Liver (tissue), 3 donors: Measurements from ENCODE around the gene HASPIN.

Experiments used
- EGR1 ChIP-seq, 2 donors: IDR thresholded peaks; 2 replicates each; pipeline ENCODE4 v1.6.1; 2016 to 2018; ENCODE audit warnings: antibody characterized with exemption in 2 of 2, low read depth in 2 of 2
- FOXA1 ChIP-seq: IDR thresholded peaks from 2 replicates; pipeline ENCODE4 v1.6.1; 2016; ENCODE audit warnings: antibody characterized with exemption
- HNF4A ChIP-seq, 2 donors: conservative IDR thresholded peaks; 2 replicates each; pipeline ENCODE4 v1.6.1; 2016; ENCODE audit warnings: antibody characterized with exemption in 2 of 2, mild to moderate bottlenecking in 2 of 2
- JUND ChIP-seq, 2 donors: IDR thresholded peaks; 2 replicates each; pipeline ENCODE4 v1.6.1; 2016; ENCODE audit warnings: antibody characterized with exemption in 2 of 2
- RAD21 ChIP-seq, 2 donors: IDR thresholded peaks; 2 replicates each; pipeline ENCODE4 v1.6.1; 2016; ENCODE audit warnings: antibody characterized with exemption in 2 of 2, mild to moderate bottlenecking in 2 of 2
- REST ChIP-seq: IDR thresholded peaks from 2 replicates; pipeline ENCODE4 v1.6.1; 2016; ENCODE audit warnings: antibody characterized with exemption, mild to moderate bottlenecking
- RXRA ChIP-seq, 2 donors: IDR thresholded peaks; 2 replicates each; pipeline ENCODE4 v1.6.1; 2017 to 2018; ENCODE audit warnings: antibody characterized with exemption in 2 of 2, mild to moderate bottlenecking in 1 of 2
- SP1 ChIP-seq: IDR thresholded peaks from 2 replicates; pipeline ENCODE4 v1.6.1; 2018; ENCODE audit warnings: antibody characterized with exemption, mild to moderate bottlenecking
- TAF1 ChIP-seq: conservative IDR thresholded peaks from 2 replicates; pipeline ENCODE4 v1.6.1; 2016; ENCODE audit warnings: antibody characterized with exemption, mild to moderate bottlenecking
- YY1 ChIP-seq: IDR thresholded peaks from 2 replicates; pipeline ENCODE4 v1.6.1; 2016; ENCODE audit warnings: antibody characterized with exemption, mild to moderate bottlenecking
- TF ChIP-seq, protein P1 (sequence below): fragments of 150-350 bp; IDR thresholded peaks from 2 replicates; pipeline ENCODE4 v1.5.1; 2017; ENCODE audit warnings: improper control_type of control experiment, low read depth, low read length; ENCODE audit not compliant: missing input control
- TF ChIP-seq, protein P2 (sequence below): IDR thresholded peaks from 2 replicates; pipeline ENCODE4 v1.6.1; 2016; ENCODE audit warnings: antibody characterized with exemption
- TF ChIP-seq, protein P3 (sequence below): IDR thresholded peaks from 2 replicates; pipeline ENCODE4 v1.6.1; 2016; ENCODE audit warnings: antibody characterized with exemption
- TF ChIP-seq, protein P4 (sequence below): IDR thresholded peaks from 2 replicates; pipeline ENCODE4 v1.6.1; 2016; ENCODE audit warnings: antibody characterized with exemption
- donor health status: healthy.
- donor health status: healthy.

DNA sequence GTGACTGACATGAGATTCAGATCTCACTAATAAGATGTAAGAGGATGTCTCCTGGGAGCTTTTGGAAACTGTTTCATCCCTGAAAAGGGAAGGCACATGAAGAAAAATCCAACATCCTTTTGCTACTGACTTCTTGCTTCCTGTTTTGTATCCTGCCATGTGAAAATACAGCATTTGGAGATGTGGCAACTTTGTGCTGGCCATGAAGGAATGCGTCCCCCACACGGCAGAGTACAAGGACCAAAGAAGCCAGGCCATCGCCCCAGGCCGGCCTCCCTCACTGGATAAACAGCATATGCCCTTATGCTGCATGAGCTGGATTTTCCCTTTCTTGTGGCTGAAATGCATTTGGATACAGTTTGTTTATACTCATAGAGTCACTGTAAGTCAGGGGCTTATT, 5.5 kb upstream of the HASPIN start:
- TF ChIP-seq, protein P1, sequence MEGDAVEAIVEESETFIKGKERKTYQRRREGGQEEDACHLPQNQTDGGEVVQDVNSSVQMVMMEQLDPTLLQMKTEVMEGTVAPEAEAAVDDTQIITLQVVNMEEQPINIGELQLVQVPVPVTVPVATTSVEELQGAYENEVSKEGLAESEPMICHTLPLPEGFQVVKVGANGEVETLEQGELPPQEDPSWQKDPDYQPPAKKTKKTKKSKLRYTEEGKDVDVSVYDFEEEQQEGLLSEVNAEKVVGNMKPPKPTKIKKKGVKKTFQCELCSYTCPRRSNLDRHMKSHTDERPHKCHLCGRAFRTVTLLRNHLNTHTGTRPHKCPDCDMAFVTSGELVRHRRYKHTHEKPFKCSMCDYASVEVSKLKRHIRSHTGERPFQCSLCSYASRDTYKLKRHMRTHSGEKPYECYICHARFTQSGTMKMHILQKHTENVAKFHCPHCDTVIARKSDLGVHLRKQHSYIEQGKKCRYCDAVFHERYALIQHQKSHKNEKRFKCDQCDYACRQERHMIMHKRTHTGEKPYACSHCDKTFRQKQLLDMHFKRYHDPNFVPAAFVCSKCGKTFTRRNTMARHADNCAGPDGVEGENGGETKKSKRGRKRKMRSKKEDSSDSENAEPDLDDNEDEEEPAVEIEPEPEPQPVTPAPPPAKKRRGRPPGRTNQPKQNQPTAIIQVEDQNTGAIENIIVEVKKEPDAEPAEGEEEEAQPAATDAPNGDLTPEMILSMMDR = no peak
- TF ChIP-seq REST = no peak
- no peak for TF ChIP-seq YY1
- no peak for TF ChIP-seq RAD21 (IDR thresholded peaks at IDR 0.05)
- TF ChIP-seq, protein P2, sequence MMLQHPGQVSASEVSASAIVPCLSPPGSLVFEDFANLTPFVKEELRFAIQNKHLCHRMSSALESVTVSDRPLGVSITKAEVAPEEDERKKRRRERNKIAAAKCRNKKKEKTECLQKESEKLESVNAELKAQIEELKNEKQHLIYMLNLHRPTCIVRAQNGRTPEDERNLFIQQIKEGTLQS = no peak
- TF ChIP-seq, protein P3, sequence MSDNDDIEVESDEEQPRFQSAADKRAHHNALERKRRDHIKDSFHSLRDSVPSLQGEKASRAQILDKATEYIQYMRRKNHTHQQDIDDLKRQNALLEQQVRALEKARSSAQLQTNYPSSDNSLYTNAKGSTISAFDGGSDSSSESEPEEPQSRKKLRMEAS = no peak
- TF ChIP-seq, protein P4, sequence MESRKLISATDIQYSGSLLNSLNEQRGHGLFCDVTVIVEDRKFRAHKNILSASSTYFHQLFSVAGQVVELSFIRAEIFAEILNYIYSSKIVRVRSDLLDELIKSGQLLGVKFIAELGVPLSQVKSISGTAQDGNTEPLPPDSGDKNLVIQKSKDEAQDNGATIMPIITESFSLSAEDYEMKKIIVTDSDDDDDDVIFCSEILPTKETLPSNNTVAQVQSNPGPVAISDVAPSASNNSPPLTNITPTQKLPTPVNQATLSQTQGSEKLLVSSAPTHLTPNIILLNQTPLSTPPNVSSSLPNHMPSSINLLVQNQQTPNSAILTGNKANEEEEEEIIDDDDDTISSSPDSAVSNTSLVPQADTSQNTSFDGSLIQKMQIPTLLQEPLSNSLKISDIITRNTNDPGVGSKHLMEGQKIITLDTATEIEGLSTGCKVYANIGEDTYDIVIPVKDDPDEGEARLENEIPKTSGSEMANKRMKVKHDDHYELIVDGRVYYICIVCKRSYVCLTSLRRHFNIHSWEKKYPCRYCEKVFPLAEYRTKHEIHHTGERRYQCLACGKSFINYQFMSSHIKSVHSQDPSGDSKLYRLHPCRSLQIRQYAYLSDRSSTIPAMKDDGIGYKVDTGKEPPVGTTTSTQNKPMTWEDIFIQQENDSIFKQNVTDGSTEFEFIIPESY = no peak
- TF ChIP-seq SP1 = no peak
- TF ChIP-seq JUND (IDR thresholded peaks at IDR 0.05) = no peak
- TF ChIP-seq TAF1 = no peak
- no peak for TF ChIP-seq RXRA (IDR thresholded peaks at IDR 0.05)
- TF ChIP-seq EGR1 (IDR thresholded peaks at IDR 0.05; ENCODE audit: low read depth in 2 of 2) = no peak
- no peak for TF ChIP-seq FOXA1
- TF ChIP-seq HNF4A (conservative IDR thresholded peaks at IDR 0.05) = no peak
